Measurements from ENCODE around the gene SCYL3.

GRCh38 chr1:169866577-169866976 lies 27.1 kb downstream of the SCYL3 start:
- TF ChIP-seq POLR2A (IDR thresholded peaks at IDR 0.05; ENCODE audit: low read depth, low read length) (no peak), POLR2AphosphoS5 (IDR thresholded peaks at IDR 0.05; ENCODE audit: low read depth, low read length) (no peak), TAF1 (IDR thresholded peaks at IDR 0.05; ENCODE audit: borderline replicate concordance, low read depth, low read length) (no peak)
